IMR-90 (cell line): ENCODE results near the gene TMEM260. TPM values are rescaled to one million over a fixed set of nuclear protein-coding genes. Genes with fewer than 3 reads are reported as not detected.

Experiments
- ATAC-seq: fragments of 200-7000 bp; cut with Tn5 transposase; 2 replicates; pipeline ENCODE4 v1.9.1; 2020; ENCODE audit warnings: low read depth, mild to moderate bottlenecking, moderate library complexity
- BruUV-seq: library from RNA; stranded (reverse); fragments of 400-500 nt; replicated peaks from 2 replicates; lab custom pipeline; 2021; lab: Mats Ljungman, UMichigan
- CTCF ChIA-PET: fragments of 300-600 bp; formaldehyde crosslinking; extraction: SDS; loops from one replicate; lab custom pipeline; 2021; ENCODE audit warnings: antibody characterized with exemption; lab: Yijun Ruan, JAX
- POLR2A ChIA-PET: fragments of 300-600 bp; sonication (Branson Sonifier 250); formaldehyde crosslinking; loops from one replicate; lab custom pipeline; 2022; ENCODE audit warnings: antibody characterized with exemption; ENCODE audit not compliant: unreplicated experiment; lab: Charles Lee
- DNase-seq: peaks from one replicate; pipeline ENCODE4 v3.0.0; 2013
- H2AFZ ChIP-seq: replicated peaks from 2 replicates; pipeline ENCODE3; 2013; ENCODE audit warnings: low read length, mild to moderate bottlenecking; ENCODE audit not compliant: poor library complexity
- H2AK5ac ChIP-seq: 2 replicates; pipeline ENCODE4 v1.6.1; 2013; ENCODE audit warnings: low read depth, low read length, inconsistent platforms
- H2AK9ac ChIP-seq: replicated peaks from 2 replicates; pipeline ENCODE3; 2013; ENCODE audit warnings: mild to moderate bottlenecking, low read depth, low read length, moderate library complexity; ENCODE audit not compliant: poor library complexity
- H2BK120ac ChIP-seq: 2 replicates; pipeline ENCODE4 v1.6.1; 2013; ENCODE audit warnings: low read depth, low read length, inconsistent platforms
- H2BK15ac ChIP-seq: 3 replicates; pipeline ENCODE4 v1.6.1; 2013; ENCODE audit warnings: low read depth, low read length, inconsistent platforms
- H2BK20ac ChIP-seq: 2 replicates; pipeline ENCODE4 v1.6.1; 2013; ENCODE audit warnings: low read depth, mild to moderate bottlenecking, inconsistent platforms, low read length, moderate library complexity
- H2BK5ac ChIP-seq: 2 replicates; pipeline ENCODE4 v1.6.1; 2013; ENCODE audit warnings: mild to moderate bottlenecking, low read depth, low read length, inconsistent platforms; ENCODE audit not compliant: poor library complexity, severe bottlenecking
- H3K14ac ChIP-seq: replicated peaks from 2 replicates; pipeline ENCODE4 v1.6.1; 2013; ENCODE audit warnings: low read depth, low read length, inconsistent platforms
- H3K18ac ChIP-seq: 2 replicates; pipeline ENCODE4 v1.6.1; 2013; ENCODE audit warnings: low read depth, low read length, control low read depth
- H3K23ac ChIP-seq: 2 replicates; pipeline ENCODE4 v1.6.1; 2013; ENCODE audit warnings: low read depth, low read length, inconsistent platforms
- H3K27ac ChIP-seq: 2 replicates; pipeline ENCODE4 v1.5.1; 2013; ENCODE audit warnings: mild to moderate bottlenecking, control low read depth, low read length; ENCODE audit not compliant: insufficient read depth
- H3K27me3 ChIP-seq: 2 replicates; pipeline ENCODE4 v1.6.1; 2013; ENCODE audit warnings: low read length; ENCODE audit not compliant: control insufficient read depth, insufficient read depth
- H3K36me3 ChIP-seq: 2 replicates; pipeline ENCODE4 v1.6.1; 2013; ENCODE audit warnings: low read length, mixed read lengths; ENCODE audit not compliant: control insufficient read depth, insufficient read depth
- H3K4ac ChIP-seq: 2 replicates; pipeline ENCODE4 v1.6.1; 2013; ENCODE audit warnings: low read depth, low read length, inconsistent platforms
- H3K4me1 ChIP-seq: 2 replicates; pipeline ENCODE4 v1.6.1; 2013; ENCODE audit warnings: low read length, mixed read lengths; ENCODE audit not compliant: control insufficient read depth, insufficient read depth
- H3K4me2 ChIP-seq: 2 replicates; pipeline ENCODE4 v1.6.1; 2013; ENCODE audit warnings: low read depth, mild to moderate bottlenecking, control low read depth, low read length, moderate library complexity
- H3K4me3 ChIP-seq: 2 replicates; pipeline ENCODE4 v1.5.1; 2013; ENCODE audit warnings: low read depth, mild to moderate bottlenecking, control low read depth, low read length, moderate library complexity; ENCODE audit not compliant: insufficient read depth
- H3K56ac ChIP-seq: 2 replicates; pipeline ENCODE4 v1.6.1; 2013; ENCODE audit warnings: low read length, inconsistent platforms; ENCODE audit not compliant: insufficient read depth; ENCODE audit errors: extremely low read depth
- H3K79me1 ChIP-seq, 2 experiments: 2 replicates each; pipeline ENCODE4 v1.6.1; 2013; ENCODE audit warnings: low read length in 2 of 2, inconsistent platforms in 1 of 2, low read depth in 1 of 2
- H3K9ac ChIP-seq: 2 replicates; pipeline ENCODE4 v1.6.1; 2013; ENCODE audit warnings: low read depth, low read length, control low read depth
- H3K9me1 ChIP-seq: 2 replicates; pipeline ENCODE4 v1.6.1; 2013; ENCODE audit warnings: low read length, inconsistent platforms; ENCODE audit not compliant: insufficient read depth
- H3K9me3 ChIP-seq: 2 replicates; pipeline ENCODE4 v1.6.1; 2013; ENCODE audit warnings: low read length; ENCODE audit not compliant: control insufficient read depth, insufficient read depth
- H4K20me1 ChIP-seq: 2 replicates; pipeline ENCODE4 v1.6.1; 2013; ENCODE audit warnings: low read length, inconsistent platforms; ENCODE audit not compliant: insufficient read depth
- H4K5ac ChIP-seq: 2 replicates; pipeline ENCODE4 v1.6.1; 2013; ENCODE audit warnings: mild to moderate bottlenecking, low read depth, low read length, control low read depth
- H4K8ac ChIP-seq, 2 experiments: 2 replicates each; pipeline ENCODE4 v1.6.1; 2013; ENCODE audit warnings: low read depth in 2 of 2, low read length in 2 of 2, control low read depth in 1 of 2, inconsistent platforms in 1 of 2
- H4K91ac ChIP-seq: 2 replicates; pipeline ENCODE4 v1.6.1; 2013; ENCODE audit warnings: low read depth, low read length, inconsistent platforms; ENCODE audit not compliant: insufficient read depth
- CHD1 ChIP-seq: IDR thresholded peaks from 2 replicates; pipeline ENCODE4 v1.6.1; 2012; ENCODE audit warnings: low read depth, low read length, improper control_type of control experiment
- RCOR1 ChIP-seq: IDR thresholded peaks from 2 replicates; pipeline ENCODE4 v1.6.1; 2012; ENCODE audit warnings: mild to moderate bottlenecking, low read length, improper control_type of control experiment; ENCODE audit not compliant: insufficient replicate concordance
- SMC3 ChIP-seq: fragments of 150-350 bp; IDR thresholded peaks from 2 replicates; pipeline ENCODE4 v1.6.1; 2016; ENCODE audit warnings: low read depth, mild to moderate bottlenecking, antibody characterized with exemption, low read length, moderate library complexity
- WGBS, 2 experiments: methylation state at CpG; one replicate each; pipeline versions ENCODE4 v1.1.5 to v1.1.7; 2013; ENCODE audit warnings: missing lambda C conversion rate in 2 of 2; ENCODE audit not compliant: insufficient read length in 1 of 2; ENCODE audit errors: extremely low coverage in 2 of 2; 5-methylcytosine and 5-hydroxymethylcytosine counted together
- dilution Hi-C: fragments of 300-500 bp; cut with HindIII; formaldehyde crosslinking; loops from one replicate; pipeline ENCODE4 v1.14.3; 2018; ENCODE audit warnings: low sequenced_read_pairs; ENCODE audit not compliant: unreplicated experiment
- in situ Hi-C: fragments of 300-500 bp; cut with MboI; formaldehyde crosslinking; loops from 3 replicates; pipeline ENCODE4 v1.14.3; 2019; ENCODE audit warnings: low sequenced_read_pairs, inconsistent platforms, mixed read lengths
- intact Hi-C: fragments of 100-400 bp; cut with micrococcal nuclease; formaldehyde crosslinking; loops from 2 replicates; pipeline ENCODE4 v1.10.0; 2022
- polyA plus RNA-seq, 3 experiments: library from polyadenylated mRNA; depleted of rRNA; stranded (reverse); fragments of >200 nt; gene quantifications; 2 replicates each; pipeline ENCODE4 v1.2.3, GENCODE V29; 2012; ENCODE audit warnings: low replicate concordance in 1 of 3
- total RNA-seq: library from RNA; depleted of rRNA; stranded (reverse); fragments of >200 nt; gene quantifications from 2 replicates; pipeline ENCODE4 v1.2.3, GENCODE V29; 2012
- TF ChIP-seq, protein P1 (sequence below): fragments of 150-350 bp; IDR thresholded peaks from 2 replicates; pipeline ENCODE4 v1.6.1; 2017; ENCODE audit warnings: mild to moderate bottlenecking, antibody characterized with exemption, low read length, low read depth

Gene TMEM260
- total and polyA plus RNA-seq, 2 of the 4 experiments (the other 2 are of a cell fraction) = 6.4 to 11.5 TPM

GRCh38 chr14:56686416-56686815, 106.8 kb downstream of the TMEM260 start:
- no peak overlapping the region for H2AK9ac ChIP-seq
- H3K4me1 ChIP-seq = no peaks in the 10 kb centered on the region
- H4K8ac ChIP-seq = no peak overlapping the region
- H3K56ac ChIP-seq = no peak overlapping the region
- no peaks in the 10 kb centered on the region for H3K79me1 ChIP-seq
- dilution Hi-C loops = no loop called here
- no peak overlapping the region for H3K27ac ChIP-seq
- H3K9me3 ChIP-seq = no peaks in the 10 kb centered on the region
- H3K4ac ChIP-seq = no peak overlapping the region
- H2BK15ac ChIP-seq = no peak overlapping the region
- peaks cover 2% of the 10 kb centered on the region; the same call in 1 of the 2 replicates for H3K27me3 ChIP-seq
- H4K91ac ChIP-seq = no peak overlapping the region
- H2BK5ac ChIP-seq = no peak overlapping the region
- H3K23ac ChIP-seq = no peak overlapping the region
- no TSS peak for BruUV-seq
- ATAC-seq (no peak), DNase-seq (no peak)
- no peaks in the 10 kb centered on the region for H3K9me1 ChIP-seq
- H2AFZ ChIP-seq = no peak overlapping the region
- no peaks in the 10 kb centered on the region for H4K20me1 ChIP-seq
- no peak overlapping the region for H2BK20ac ChIP-seq
- POLR2A ChIA-PET = no interaction called here
- no peak overlapping the region for H3K14ac ChIP-seq
- no peak overlapping the region for H3K4me3 ChIP-seq
- H3K18ac ChIP-seq = no peak overlapping the region
- no peak overlapping the region for H3K4me2 ChIP-seq
- H2AK5ac ChIP-seq = no peak overlapping the region
- H2BK120ac ChIP-seq = no peak overlapping the region
- H3K36me3 ChIP-seq = no peaks in the 10 kb centered on the region
- TF ChIP-seq CHD1 (no peak), RCOR1 (no peak), SMC3 (no peak)
- TF ChIP-seq, protein P1, sequence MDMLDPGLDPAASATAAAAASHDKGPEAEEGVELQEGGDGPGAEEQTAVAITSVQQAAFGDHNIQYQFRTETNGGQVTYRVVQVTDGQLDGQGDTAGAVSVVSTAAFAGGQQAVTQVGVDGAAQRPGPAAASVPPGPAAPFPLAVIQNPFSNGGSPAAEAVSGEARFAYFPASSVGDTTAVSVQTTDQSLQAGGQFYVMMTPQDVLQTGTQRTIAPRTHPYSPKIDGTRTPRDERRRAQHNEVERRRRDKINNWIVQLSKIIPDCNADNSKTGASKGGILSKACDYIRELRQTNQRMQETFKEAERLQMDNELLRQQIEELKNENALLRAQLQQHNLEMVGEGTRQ = no peak
- intact Hi-C loops = no loop called here
- CTCF ChIA-PET = no interaction called here
- no peak overlapping the region for H3K9ac ChIP-seq
- in situ Hi-C loops = no loop called here
- no peak overlapping the region for H4K5ac ChIP-seq
- no CpG with 5 or more reads among the region's 4 CpGs for WGBS, 2 experiments
